Endodermal cell (in vitro differentiated cells): ENCODE results near the gene SLC9C1. TPM values are rescaled to one million over a fixed set of nuclear protein-coding genes. Genes with fewer than 3 reads are reported as not detected.

Experiments
- DNase-seq: peaks from one replicate; pipeline ENCODE4 v3.0.0-alpha.2; 2017
- H3K27ac ChIP-seq: 2 replicates; pipeline ENCODE4 v1.5.1; 2013; ENCODE audit warnings: mild to moderate bottlenecking, low read depth, low read length, moderate library complexity
- H3K27me3 ChIP-seq: 2 replicates; pipeline ENCODE4 v1.6.1; 2013; ENCODE audit warnings: mild to moderate bottlenecking, low read length, moderate library complexity; ENCODE audit not compliant: insufficient read depth, control insufficient read depth, poor library complexity, severe bottlenecking
- H3K36me3 ChIP-seq: 2 replicates; pipeline ENCODE4 v1.7.0; 2013; ENCODE audit warnings: mild to moderate bottlenecking, low read length, moderate library complexity; ENCODE audit not compliant: control insufficient read depth, insufficient read depth
- H3K4me1 ChIP-seq: one replicate; pipeline ENCODE4 v1.7.0; 2013; ENCODE audit warnings: low read length; ENCODE audit not compliant: control insufficient read depth, insufficient read depth
- H3K4me3 ChIP-seq: 2 replicates; pipeline ENCODE4 v1.5.1; 2013; ENCODE audit warnings: mild to moderate bottlenecking, low read length, moderate library complexity
- H3K9ac ChIP-seq: 2 replicates; pipeline ENCODE4 v1.6.1; 2013; ENCODE audit warnings: mild to moderate bottlenecking, low read length, moderate library complexity; ENCODE audit not compliant: poor library complexity, severe bottlenecking; ENCODE audit errors: extremely low read depth
- H3K9me3 ChIP-seq: 2 replicates; pipeline ENCODE4 v1.6.1; 2013; ENCODE audit warnings: mild to moderate bottlenecking, low read length, moderate library complexity; ENCODE audit not compliant: control insufficient read depth
- H3K27ac Mint-ChIP-seq: 2 replicates; pipeline ENCODE4 v1.8.0; 2020; ENCODE audit warnings: mixed read lengths
- H3K27me3 Mint-ChIP-seq: 2 replicates; pipeline ENCODE4 v1.8.0; 2021; ENCODE audit warnings: mild to moderate bottlenecking, mixed read lengths; ENCODE audit not compliant: insufficient read depth
- H3K36me3 Mint-ChIP-seq: 2 replicates; pipeline ENCODE4 v1.8.0; 2020; ENCODE audit warnings: low read depth, mixed read lengths
- H3K4me1 Mint-ChIP-seq: 2 replicates; pipeline ENCODE4 v1.8.0; 2020; ENCODE audit warnings: mixed read lengths
- H3K4me3 Mint-ChIP-seq: 2 replicates; pipeline ENCODE4 v1.8.0; 2020; ENCODE audit warnings: mild to moderate bottlenecking, moderate library complexity, mixed read lengths
- H3K9me3 Mint-ChIP-seq: 2 replicates; pipeline ENCODE4 v1.8.0; 2020; ENCODE audit warnings: mild to moderate bottlenecking, mixed read lengths
- WGBS, 2 experiments: methylation state at CpG; one replicate each; pipeline versions ENCODE4 v1.1.5 to v1.1.7; 2013; ENCODE audit warnings: missing lambda C conversion rate in 2 of 2, mixed read lengths in 1 of 2; ENCODE audit not compliant: insufficient coverage in 1 of 2, insufficient read length in 1 of 2; 5-methylcytosine and 5-hydroxymethylcytosine counted together
- total RNA-seq, 2 donors: library from RNA; stranded (reverse); fragmentation: NEBNext Ultra II Directional in 1 of 2; extraction: Animal tissue kit (Norgen Biotek cat#: 25700) in 1 of 2; gene quantifications; 2 replicates in 1 of 2; 3 replicates in 1 of 2; pipeline ENCODE4 v1.2.1, GENCODE V29; 2021
- TF ChIP-seq, protein P1 (sequence below): fragments of 200-600 bp; sonication (generic); conservative IDR thresholded peaks from 2 replicates; pipeline ENCODE4 v1.5.0; 2021; ENCODE audit warnings: antibody characterized with exemption, mild to moderate bottlenecking

Gene SLC9C1
- total RNA-seq, 2 donors from 2014 or later: 0.24 to 0.66 TPM

DNA sequence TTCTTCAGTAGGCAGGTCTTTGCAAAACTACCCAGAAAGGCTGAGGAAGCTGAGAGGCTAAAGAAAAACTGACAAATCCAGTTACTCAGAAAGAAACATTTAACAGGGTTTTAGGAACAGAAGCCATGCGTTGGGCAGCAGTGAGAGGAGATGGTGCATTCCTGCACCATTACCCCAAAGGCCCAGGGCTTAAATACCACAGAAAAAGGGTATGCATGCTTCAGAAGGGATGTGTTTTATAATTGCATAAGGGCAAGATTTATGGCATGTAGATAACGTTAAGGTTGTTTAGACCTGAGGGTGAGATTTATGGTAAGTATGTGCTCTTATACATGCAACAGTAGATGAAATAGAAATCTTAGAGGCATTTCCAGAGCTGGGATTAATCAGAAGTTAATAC lies 197.8 kb downstream of the SLC9C1 start:
- Mint-ChIP-seq H3K4me1 (peaks cover 16% of the 10 kb centered on the region), H3K36me3 (peaks cover 7% of the 10 kb centered on the region), H3K9me3 (no peaks in the 10 kb centered on the region), H3K4me3 (no peak overlapping the region), H3K27me3 (no peaks in the 10 kb centered on the region), H3K27ac (no peak overlapping the region)
- Histone ChIP-seq H3K9ac (no peak overlapping the region), H3K36me3 (peaks cover 5% of the 10 kb centered on the region), H3K9me3 (no peaks in the 10 kb centered on the region), H3K27ac (no peak overlapping the region), H3K4me1 (peaks cover 2% of the 10 kb centered on the region), H3K27me3 (no peaks in the 10 kb centered on the region), H3K4me3 (no peak overlapping the region)
- 86 to 93% methylated on average over 1 to 2 of the region's 2 CpGs for WGBS, 2 experiments
- no peak for DNase-seq
- TF ChIP-seq, protein P1, sequence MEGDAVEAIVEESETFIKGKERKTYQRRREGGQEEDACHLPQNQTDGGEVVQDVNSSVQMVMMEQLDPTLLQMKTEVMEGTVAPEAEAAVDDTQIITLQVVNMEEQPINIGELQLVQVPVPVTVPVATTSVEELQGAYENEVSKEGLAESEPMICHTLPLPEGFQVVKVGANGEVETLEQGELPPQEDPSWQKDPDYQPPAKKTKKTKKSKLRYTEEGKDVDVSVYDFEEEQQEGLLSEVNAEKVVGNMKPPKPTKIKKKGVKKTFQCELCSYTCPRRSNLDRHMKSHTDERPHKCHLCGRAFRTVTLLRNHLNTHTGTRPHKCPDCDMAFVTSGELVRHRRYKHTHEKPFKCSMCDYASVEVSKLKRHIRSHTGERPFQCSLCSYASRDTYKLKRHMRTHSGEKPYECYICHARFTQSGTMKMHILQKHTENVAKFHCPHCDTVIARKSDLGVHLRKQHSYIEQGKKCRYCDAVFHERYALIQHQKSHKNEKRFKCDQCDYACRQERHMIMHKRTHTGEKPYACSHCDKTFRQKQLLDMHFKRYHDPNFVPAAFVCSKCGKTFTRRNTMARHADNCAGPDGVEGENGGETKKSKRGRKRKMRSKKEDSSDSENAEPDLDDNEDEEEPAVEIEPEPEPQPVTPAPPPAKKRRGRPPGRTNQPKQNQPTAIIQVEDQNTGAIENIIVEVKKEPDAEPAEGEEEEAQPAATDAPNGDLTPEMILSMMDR: no peak

DNA sequence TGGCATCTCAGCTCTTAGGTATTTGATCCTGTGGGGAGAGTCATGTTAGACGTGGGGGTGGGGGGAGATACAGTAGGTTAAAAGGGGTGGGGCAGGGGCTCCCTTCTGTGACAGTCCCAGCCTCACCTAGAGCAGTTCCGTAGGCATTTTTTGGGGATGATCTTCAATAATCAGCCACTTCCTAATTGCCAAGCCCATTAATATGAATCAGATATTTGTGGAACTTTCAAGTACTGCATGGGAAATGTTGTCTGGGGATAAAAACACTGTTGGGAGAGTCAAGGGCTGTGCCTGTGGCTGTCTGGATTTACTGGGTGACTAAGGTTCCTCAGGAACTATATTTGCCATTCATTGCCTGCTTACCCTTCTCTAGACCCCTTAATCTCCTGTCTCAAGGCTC lies 198.3 kb downstream of the SLC9C1 start:
- TF ChIP-seq, protein P1: no peak
- WGBS, 2 experiments: 86% methylated on average over 2 of the region's 2 CpGs; no CpG with 5 or more reads in 1 of the 2 experiments
- no peak overlapping the region for H3K27ac ChIP-seq
- peaks cover 3% of the 10 kb centered on the region for H3K4me1 ChIP-seq
- Mint-ChIP-seq H3K4me3 (no peak overlapping the region), H3K27me3 (no peaks in the 10 kb centered on the region), H3K27ac (no peak overlapping the region), H3K4me1 (peaks cover 20% of the 10 kb centered on the region), H3K36me3 (peaks cover 7% of the 10 kb centered on the region), H3K9me3 (no peaks in the 10 kb centered on the region)
- H3K36me3 ChIP-seq: peaks cover 5% of the 10 kb centered on the region
- DNase-seq: no peak
- H3K9me3 ChIP-seq: no peaks in the 10 kb centered on the region
- no peak overlapping the region for H3K9ac ChIP-seq
- no peak overlapping the region for H3K4me3 ChIP-seq
- no peaks in the 10 kb centered on the region for H3K27me3 ChIP-seq

GRCh38 chr3:112093180-112093522 lies 200.9 kb downstream of the SLC9C1 start:
- TF ChIP-seq, protein P1: no peak
- Histone ChIP-seq H3K36me3 (peaks cover 3% of the 10 kb centered on the region), H3K4me3 (peak overlapping the region; percentile 64), H3K9me3 (no peaks in the 10 kb centered on the region), H3K9ac (peak overlapping the region; percentile 32), H3K4me1 (peaks cover 3% of the 10 kb centered on the region), H3K27me3 (no peaks in the 10 kb centered on the region), H3K27ac (peak overlapping the region; percentile 67)
- DNase-seq: no peak
- no peak overlapping the region for H3K4me3 Mint-ChIP-seq
- no peaks in the 10 kb centered on the region for H3K27me3 Mint-ChIP-seq
- peaks cover 2% of the 10 kb centered on the region for H3K36me3 Mint-ChIP-seq
- H3K9me3 Mint-ChIP-seq: no peaks in the 10 kb centered on the region
- peak overlapping the region; percentile 69 for H3K27ac Mint-ChIP-seq
- peaks cover 22% of the 10 kb centered on the region for H3K4me1 Mint-ChIP-seq
